Activated T-helper 17 cell treated with anti-CD3 and anti-CD28 coated beads, Interleukin-2, amount 50 U/mL, for 72 hours (primary cell): Measurements from ENCODE around the gene UTP11. TPM values are rescaled to one million over a fixed set of nuclear protein-coding genes. Genes with fewer than 3 reads are reported as not detected.

ENCODE experiments used
- ATAC-seq: fragments of 150-1000 bp; cut with Tn5 transposase; replicated peaks from 2 replicates; pipeline ENCODE4 v1.10.0; 2021; ENCODE audit warnings: mild to moderate bottlenecking, moderate library complexity
- H3K27ac Mint-ChIP-seq: one replicate; pipeline ENCODE4 v1.8.0; 2022; ENCODE audit warnings: mixed read lengths
- H3K27me3 Mint-ChIP-seq: one replicate; pipeline ENCODE4 v1.8.0; 2022; ENCODE audit warnings: mixed read lengths
- H3K36me3 Mint-ChIP-seq: one replicate; pipeline ENCODE4 v1.8.0; 2022; ENCODE audit warnings: low read depth, mild to moderate bottlenecking, mixed read lengths
- H3K4me1 Mint-ChIP-seq: one replicate; pipeline ENCODE4 v1.8.0; 2022; ENCODE audit warnings: mixed read lengths
- H3K4me3 Mint-ChIP-seq: one replicate; pipeline ENCODE4 v1.8.0; 2022; ENCODE audit warnings: mild to moderate bottlenecking, mixed read lengths
- H3K9me3 Mint-ChIP-seq: one replicate; pipeline ENCODE4 v1.8.0; 2022; ENCODE audit warnings: mixed read lengths
- total RNA-seq, 2 donors: library from RNA; stranded (reverse); gene quantifications; one replicate each; pipeline ENCODE4 v1.2.3, GENCODE V29; 2022

UTP11 gene
- total RNA-seq, 2 donors from 2014 or later: 41.1 to 60.8 TPM

- no peak for ATAC-seq
- peak overlapping the region; percentile 97 for H3K27ac Mint-ChIP-seq
- peaks cover 18% of the 10 kb centered on the region for H3K36me3 Mint-ChIP-seq
- no peak overlapping the region for H3K4me3 Mint-ChIP-seq
- no peaks in the 10 kb centered on the region for H3K9me3 Mint-ChIP-seq
- H3K4me1 Mint-ChIP-seq: peaks cover 29% of the 10 kb centered on the region
- H3K27me3 Mint-ChIP-seq: no peaks in the 10 kb centered on the region
These were observed 14.3 kb upstream of the UTP11 start for GRCh38 chr1:37998089-37998808.

- H3K27me3 Mint-ChIP-seq: no peaks in the 10 kb centered on the region
These were observed 13.6 kb upstream of the UTP11 start for GRCh38 chr1:37998913-37999429.

GRCh38 chr1:37999430-38000232 lies 12.9 kb upstream of the UTP11 start:
- Mint-ChIP-seq H3K4me1 (peaks cover 34% of the 10 kb centered on the region), H3K27me3 (peaks cover 3% of the 10 kb centered on the region), H3K4me3 (peak overlapping the region; percentile 70), H3K9me3 (no peaks in the 10 kb centered on the region), H3K27ac (peak overlapping the region; percentile 97), H3K36me3 (peaks cover 29% of the 10 kb centered on the region)
- peak; percentile 33 for ATAC-seq

More at GRCh38 chr1:37998913-37999429, 13.6 kb upstream of the UTP11 start:
- Mint-ChIP-seq H3K9me3 (no peaks in the 10 kb centered on the region), H3K4me3 (peak overlapping the region; percentile 70), H3K27ac (peak overlapping the region; percentile 97), H3K36me3 (peaks cover 22% of the 10 kb centered on the region), H3K4me1 (peaks cover 29% of the 10 kb centered on the region)
- ATAC-seq: no peak

- ATAC-seq: no peak
- Mint-ChIP-seq H3K4me3 (peak overlapping the region; percentile 70), H3K36me3 (peaks cover 31% of the 10 kb centered on the region), H3K4me1 (peaks cover 31% of the 10 kb centered on the region), H3K27ac (peak overlapping the region; percentile 97), H3K27me3 (peaks cover 4% of the 10 kb centered on the region), H3K9me3 (no peaks in the 10 kb centered on the region)
These were observed 12.4 kb upstream of the UTP11 start for GRCh38 chr1:38000233-38000528.

GRCh38 chr1:38000529-38001455 lies 11.7 kb upstream of the UTP11 start:
- Mint-ChIP-seq H3K36me3 (peaks cover 31% of the 10 kb centered on the region), H3K4me1 (peaks cover 29% of the 10 kb centered on the region), H3K9me3 (no peaks in the 10 kb centered on the region), H3K27me3 (peaks cover 4% of the 10 kb centered on the region), H3K4me3 (peak overlapping the region; percentile 70), H3K27ac (peak overlapping the region; percentile 75)
- ATAC-seq: no peak

GRCh38 chr1:38003261-38004250 lies 9.0 kb upstream of the UTP11 start:
- Mint-ChIP-seq H3K27ac (peak overlapping the region; percentile 74), H3K36me3 (peaks cover 16% of the 10 kb centered on the region), H3K9me3 (no peaks in the 10 kb centered on the region), H3K27me3 (peaks cover 4% of the 10 kb centered on the region), H3K4me3 (peak overlapping the region; percentile 85), H3K4me1 (peaks cover 18% of the 10 kb centered on the region)
- no peak for ATAC-seq

GRCh38 chr1:38004284-38005108 lies 8.0 kb upstream of the UTP11 start:
- peaks cover 13% of the 10 kb centered on the region for H3K36me3 Mint-ChIP-seq
- H3K27ac Mint-ChIP-seq: peak overlapping the region; percentile 74
- peak overlapping the region; percentile 85 for H3K4me3 Mint-ChIP-seq
- H3K9me3 Mint-ChIP-seq: no peaks in the 10 kb centered on the region
- H3K4me1 Mint-ChIP-seq: peaks cover 19% of the 10 kb centered on the region
- H3K27me3 Mint-ChIP-seq: peaks cover 4% of the 10 kb centered on the region
- no peak for ATAC-seq

- H3K4me1 Mint-ChIP-seq: peaks cover 15% of the 10 kb centered on the region
- peak; percentile 31 for ATAC-seq
- H3K27me3 Mint-ChIP-seq: peaks cover 4% of the 10 kb centered on the region
- peak within 1 kb of the TSS; percentile 74 for H3K27ac Mint-ChIP-seq
- H3K9me3 Mint-ChIP-seq: no peaks in the 10 kb centered on the region
- peaks cover 13% of the 10 kb centered on the region for H3K36me3 Mint-ChIP-seq
- H3K4me3 Mint-ChIP-seq: peak within 1 kb of the TSS; percentile 85
These were observed 7.1 kb upstream of the UTP11 start, which contains the start of gene FHL3 for GRCh38 chr1:38005195-38006007. Gene FHL3, minus strand, starts transcription at chr1:38005514. Its CDS starts 6,102 bp downstream, at chr1:37999412.

- peak overlapping the region; percentile 50 for H3K4me3 Mint-ChIP-seq
- peaks cover 13% of the 10 kb centered on the region for H3K36me3 Mint-ChIP-seq
- no peaks in the 10 kb centered on the region for H3K9me3 Mint-ChIP-seq
- peaks cover 15% of the 10 kb centered on the region for H3K4me1 Mint-ChIP-seq
- no peak for ATAC-seq
- peaks cover 4% of the 10 kb centered on the region for H3K27me3 Mint-ChIP-seq
- no peak overlapping the region for H3K27ac Mint-ChIP-seq
These were observed 6.3 kb upstream of the UTP11 start for GRCh38 chr1:38006008-38006828.

GRCh38 chr1:38009088-38009840 lies 3.3 kb upstream of the UTP11 start:
- Mint-ChIP-seq H3K36me3 (peaks cover 25% of the 10 kb centered on the region), H3K9me3 (no peaks in the 10 kb centered on the region), H3K27ac (peak overlapping the region; percentile 93), H3K4me1 (peaks cover 24% of the 10 kb centered on the region), H3K27me3 (peaks cover 4% of the 10 kb centered on the region), H3K4me3 (peak overlapping the region; percentile 58)
- peak; percentile 71 for ATAC-seq

GRCh38 chr1:38009841-38010180 lies 2.7 kb upstream of the UTP11 start:
- Mint-ChIP-seq H3K4me3 (peak overlapping the region; percentile 58), H3K4me1 (peaks cover 19% of the 10 kb centered on the region)

More at GRCh38 chr1:38009841-38010180, 2.7 kb upstream of the UTP11 start:
- no peak for ATAC-seq
- Mint-ChIP-seq H3K27me3 (no peaks in the 10 kb centered on the region), H3K27ac (peak overlapping the region; percentile 93), H3K9me3 (no peaks in the 10 kb centered on the region), H3K36me3 (peaks cover 20% of the 10 kb centered on the region)
